Brain microvascular endothelial cell (primary cell): ENCODE measurements around the gene AP3S2.

Experiments used
- DNase-seq: peaks from one replicate; pipeline ENCODE4 v3.0.0-alpha.2; 2020
- H3K27ac ChIP-seq: fragments of 250-450 bp; sonication (Bioruptor Pico); 2 replicates; pipeline ENCODE4 v1.5.1; 2020; ENCODE audit warnings: mild to moderate bottlenecking, moderate library complexity
- H3K27me3 ChIP-seq: fragments of 250-450 bp; sonication (Bioruptor Pico); replicated peaks from 2 replicates; pipeline ENCODE4 v1.5.1; 2020; ENCODE audit warnings: mild to moderate bottlenecking
- H3K36me3 ChIP-seq: fragments of 250-450 bp; sonication (Bioruptor Pico); replicated peaks from 2 replicates; pipeline ENCODE4 v1.5.1; 2020; ENCODE audit warnings: mild to moderate bottlenecking
- H3K4me3 ChIP-seq: 2 replicates; pipeline ENCODE4 v1.5.1; 2011; ENCODE audit warnings: low read depth, mild to moderate bottlenecking, control low read depth, low read length, moderate library complexity
- in situ Hi-C: cut with HindIII; loops from 2 replicates; pipeline ENCODE4 v1.10.0; 2017; ENCODE audit warnings: low sequenced_read_pairs, low pct_ligation_motif_present
- TF ChIP-seq, protein P1 (sequence below): IDR thresholded peaks from 2 replicates; pipeline ENCODE4 v1.5.1; 2011; ENCODE audit warnings: low read depth, mild to moderate bottlenecking, moderate library complexity, low read length, control low read depth, inconsistent platforms; ENCODE audit errors: missing control alignments

The AP3S2 gene

GRCh38 chr15:89802986-89803824 is 90.6 kb downstream of the AP3S2 start:
- H3K27ac ChIP-seq: no peak overlapping the region
- H3K36me3 ChIP-seq: peaks cover 78% of the 10 kb centered on the region
- TF ChIP-seq, protein P1, sequence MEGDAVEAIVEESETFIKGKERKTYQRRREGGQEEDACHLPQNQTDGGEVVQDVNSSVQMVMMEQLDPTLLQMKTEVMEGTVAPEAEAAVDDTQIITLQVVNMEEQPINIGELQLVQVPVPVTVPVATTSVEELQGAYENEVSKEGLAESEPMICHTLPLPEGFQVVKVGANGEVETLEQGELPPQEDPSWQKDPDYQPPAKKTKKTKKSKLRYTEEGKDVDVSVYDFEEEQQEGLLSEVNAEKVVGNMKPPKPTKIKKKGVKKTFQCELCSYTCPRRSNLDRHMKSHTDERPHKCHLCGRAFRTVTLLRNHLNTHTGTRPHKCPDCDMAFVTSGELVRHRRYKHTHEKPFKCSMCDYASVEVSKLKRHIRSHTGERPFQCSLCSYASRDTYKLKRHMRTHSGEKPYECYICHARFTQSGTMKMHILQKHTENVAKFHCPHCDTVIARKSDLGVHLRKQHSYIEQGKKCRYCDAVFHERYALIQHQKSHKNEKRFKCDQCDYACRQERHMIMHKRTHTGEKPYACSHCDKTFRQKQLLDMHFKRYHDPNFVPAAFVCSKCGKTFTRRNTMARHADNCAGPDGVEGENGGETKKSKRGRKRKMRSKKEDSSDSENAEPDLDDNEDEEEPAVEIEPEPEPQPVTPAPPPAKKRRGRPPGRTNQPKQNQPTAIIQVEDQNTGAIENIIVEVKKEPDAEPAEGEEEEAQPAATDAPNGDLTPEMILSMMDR: no peak
- no peak overlapping the region for H3K4me3 ChIP-seq
- H3K27me3 ChIP-seq: no peaks in the 10 kb centered on the region
- no peak for DNase-seq
- in situ Hi-C loops: no loop called here

DNA sequence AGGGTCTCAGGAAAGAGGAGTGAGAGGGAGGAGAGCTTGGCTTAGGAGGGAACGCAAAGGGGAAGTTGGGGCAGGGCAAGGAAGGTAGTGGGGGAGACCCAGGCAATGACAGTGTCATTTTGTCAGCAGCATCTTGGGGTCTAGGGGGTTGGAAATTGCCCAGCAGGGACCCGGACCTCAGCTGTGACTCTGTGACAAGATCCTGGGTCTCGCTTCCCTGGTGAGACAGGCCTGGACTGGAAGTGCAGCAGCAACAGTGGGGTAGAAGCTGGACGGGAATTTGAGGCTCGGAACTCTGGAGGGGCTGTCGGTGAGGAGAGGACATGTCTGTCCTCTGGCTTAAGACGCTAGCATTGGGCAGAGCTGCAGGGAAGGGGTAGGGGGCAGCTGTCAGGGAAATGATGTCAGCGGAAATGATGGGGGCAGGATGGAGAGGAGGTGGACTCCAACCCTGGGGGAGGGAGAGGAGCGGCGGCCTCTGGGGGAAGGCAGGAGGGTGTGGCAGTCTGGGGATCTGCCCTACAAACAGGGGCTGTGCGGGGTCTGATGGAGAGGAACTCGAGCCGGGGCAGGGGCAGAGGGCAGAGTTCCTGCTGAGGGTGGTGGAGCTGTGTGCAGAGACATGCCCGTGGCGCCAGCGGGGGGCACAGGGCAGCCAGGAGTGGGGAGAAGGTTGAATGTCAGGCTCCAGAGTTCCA is 91.4 kb downstream of the AP3S2 start:
- DNase-seq: no peak
- in situ Hi-C loops: no loop called here
- Histone ChIP-seq H3K4me3 (no peak overlapping the region), H3K36me3 (peaks cover 85% of the 10 kb centered on the region), H3K27me3 (no peaks in the 10 kb centered on the region), H3K27ac (no peak overlapping the region)
- TF ChIP-seq, protein P1: no peak

DNA sequence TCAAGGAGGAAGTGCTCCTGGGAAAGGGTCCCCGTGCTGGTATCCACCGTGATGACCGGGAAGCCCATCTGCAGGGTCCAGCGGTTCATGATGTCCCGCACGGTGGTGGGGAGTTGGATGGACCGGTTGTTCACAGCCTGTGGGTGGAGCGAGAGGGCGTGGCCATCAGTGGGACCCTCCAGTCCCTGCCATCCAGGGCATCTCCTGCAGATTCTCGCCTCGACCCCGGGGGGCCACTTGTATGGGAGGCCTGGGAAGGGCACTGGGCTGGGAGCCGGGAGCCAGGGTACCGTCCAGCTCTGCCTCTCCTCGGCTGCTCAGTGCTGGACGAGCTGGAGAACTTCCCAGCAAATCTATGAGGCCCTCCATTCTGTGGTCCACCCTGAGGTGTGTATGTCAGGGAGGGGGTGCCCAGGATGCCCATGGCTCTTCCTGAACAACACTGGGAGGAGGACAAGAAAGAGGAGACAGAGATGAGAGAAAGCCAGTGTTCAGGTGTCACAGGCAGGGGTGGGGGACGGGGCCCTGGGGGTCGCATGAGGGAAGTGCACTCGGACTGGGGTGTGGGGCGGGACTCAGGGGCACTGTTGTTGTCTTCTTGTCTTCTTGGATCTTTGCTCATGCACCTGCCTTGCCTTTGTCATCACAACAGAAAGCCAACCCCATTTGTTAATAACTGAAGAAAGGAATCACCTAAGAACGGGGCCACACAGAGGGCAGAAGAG is 92.2 kb downstream of the AP3S2 start:
- in situ Hi-C loops: no loop called here
- TF ChIP-seq, protein P1: no peak
- no peak for DNase-seq

DNA sequence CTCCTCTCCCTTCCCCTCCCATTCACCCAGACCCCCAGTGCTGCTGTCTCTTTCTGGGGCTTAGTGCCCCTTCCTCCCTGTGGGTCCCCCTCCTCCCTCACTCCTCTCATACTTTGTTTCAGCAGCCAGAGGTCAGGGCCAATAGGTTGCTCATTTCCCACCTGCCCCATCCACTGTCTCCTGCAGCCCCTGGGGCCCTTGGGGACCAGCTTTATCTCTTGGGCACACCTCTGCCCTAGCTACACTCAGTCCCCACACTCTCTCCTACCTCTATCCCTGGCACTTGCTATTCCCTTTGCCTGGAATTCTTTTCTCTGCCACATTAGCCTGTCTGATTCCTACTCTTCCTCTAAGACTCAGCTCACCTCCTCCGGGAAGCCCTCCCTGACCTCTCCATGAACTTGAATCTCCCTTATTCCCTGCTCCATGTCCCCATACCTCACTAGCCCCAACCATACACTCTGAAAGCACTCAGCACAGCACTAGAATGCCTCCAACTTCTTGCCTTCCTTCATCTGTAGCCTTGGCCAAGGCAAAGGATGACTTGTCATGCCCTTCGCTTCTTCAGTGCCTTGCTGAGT is 93.8 kb downstream of the AP3S2 start:
- Histone ChIP-seq H3K27me3 (no peaks in the 10 kb centered on the region), H3K4me3 (no peak overlapping the region), H3K36me3 (peaks cover 76% of the 10 kb centered on the region), H3K27ac (no peak overlapping the region)
- TF ChIP-seq, protein P1: no peak
- in situ Hi-C loops: no loop called here
- no peak for DNase-seq

More for the DNA sequence above, 92.2 kb downstream of the AP3S2 start:
- H3K4me3 ChIP-seq: no peak overlapping the region
- H3K36me3 ChIP-seq: peaks cover 92% of the 10 kb centered on the region
- no peak overlapping the region for H3K27ac ChIP-seq
- H3K27me3 ChIP-seq: no peaks in the 10 kb centered on the region

- no peak for DNase-seq
- in situ Hi-C loops: no loop called here
- H3K27me3 ChIP-seq: no peaks in the 10 kb centered on the region
- TF ChIP-seq, protein P1: no peak
- peaks cover 69% of the 10 kb centered on the region for H3K36me3 ChIP-seq
- no peak overlapping the region for H3K27ac ChIP-seq
- H3K4me3 ChIP-seq: no peak overlapping the region
These were observed 94.5 kb downstream of the AP3S2 start for GRCh38 chr15:89799011-89799911.
